ENCODE results near the gene SNAI1. TPM values are rescaled to one million over a fixed set of nuclear protein-coding genes. Genes with fewer than 3 reads are reported as not detected.

Gene SNAI1
- total RNA-seq, 1 donor: 2.7 TPM

GRCh38 chr20:49985617-49986016 is 2.8 kb downstream of the SNAI1 start:
- DNase-seq (ENCODE audit: low read depth): no peak
- TF ChIP-seq CTCF (IDR thresholded peaks at IDR 0.05; ENCODE audit: insufficient read depth, low read length): no peak
- H3K4me3 ChIP-seq (ENCODE audit: low read depth, low read length): peak overlapping the region; percentile 98

- DNase-seq (ENCODE audit: low read depth): no peak
- no peak for TF ChIP-seq CTCF (IDR thresholded peaks at IDR 0.05; ENCODE audit: insufficient read depth, low read length)
- H3K4me3 ChIP-seq (ENCODE audit: low read depth, low read length): peak overlapping the region; percentile 98
Observed at GRCh38 chr20:49986049-49986448, 3.3 kb downstream of the SNAI1 start.

GRCh38 chr20:49987015-49987867 is 4.5 kb downstream of the SNAI1 start:
- no peak for TF ChIP-seq CTCF (IDR thresholded peaks at IDR 0.05; ENCODE audit: insufficient read depth, low read length)
- no peak for DNase-seq (ENCODE audit: low read depth)
- H3K4me3 ChIP-seq (ENCODE audit: low read depth, low read length): peak overlapping the region; percentile 33

GRCh38 chr20:49987868-49988690 is 5.3 kb downstream of the SNAI1 start:
- DNase-seq (ENCODE audit: low read depth): no peak

GRCh38 chr20:49989234-49990065 is 6.7 kb downstream of the SNAI1 start:
- TF ChIP-seq CTCF (IDR thresholded peaks at IDR 0.05; ENCODE audit: insufficient read depth, low read length): no peak
- DNase-seq (ENCODE audit: low read depth): peak; percentile 85
- no peak overlapping the region for H3K4me3 ChIP-seq (ENCODE audit: low read depth, low read length)

More at GRCh38 chr20:49987868-49988690, 5.3 kb downstream of the SNAI1 start:
- H3K4me3 ChIP-seq (ENCODE audit: low read depth, low read length): no peak overlapping the region
- no peak for TF ChIP-seq CTCF (IDR thresholded peaks at IDR 0.05; ENCODE audit: insufficient read depth, low read length)

GRCh38 chr20:49990271-49990720 is 7.5 kb downstream of the SNAI1 start:
- DNase-seq (ENCODE audit: low read depth): peak; percentile 61
- no peak overlapping the region for H3K4me3 ChIP-seq (ENCODE audit: low read depth, low read length)
- no peak for TF ChIP-seq CTCF (IDR thresholded peaks at IDR 0.05; ENCODE audit: insufficient read depth, low read length)
